SK-N-SH treated with all-trans-retinoic acid at 6 μM for 48 hours (cell line): Measurements from ENCODE around the gene DNMBP.

Source experiments
- ATAC-seq: fragments of 200-7000 bp; cut with Tn5 transposase; 3 replicates; pipeline ENCODE4 v1.9.1; 2020; ENCODE audit warnings: mild to moderate bottlenecking, moderate library complexity
- ARNTL ChIP-seq: fragments of 450-650 bp; formaldehyde crosslinking; IDR thresholded peaks from 2 replicates; pipeline ENCODE4 v1.5.0; 2020; ENCODE audit warnings: low read depth, mild to moderate bottlenecking, moderate library complexity, borderline replicate concordance
- CSDC2 ChIP-seq: fragments of 250-450 bp; sonication (Bioruptor Pico); IDR thresholded peaks from 2 replicates; pipeline ENCODE4 v1.5.0; 2020; ENCODE audit warnings: mild to moderate bottlenecking, moderate library complexity
- CSRNP3 ChIP-seq: fragments of 250-450 bp; sonication (Bioruptor Pico); IDR thresholded peaks from 2 replicates; pipeline ENCODE4 v1.5.1; 2021; ENCODE audit warnings: mild to moderate bottlenecking, moderate library complexity
- ESRRG ChIP-seq: fragments of 250-450 bp; sonication (Bioruptor Pico); IDR thresholded peaks from 2 replicates; pipeline ENCODE4 v1.6.1; 2021; ENCODE audit warnings: mild to moderate bottlenecking
- GLIS3 ChIP-seq: fragments of 250-450 bp; sonication (Bioruptor Pico); IDR thresholded peaks from 2 replicates; pipeline ENCODE4 v1.5.0; 2020; ENCODE audit warnings: mild to moderate bottlenecking, moderate library complexity
- ISL1 ChIP-seq: fragments of 250-450 bp; sonication (Bioruptor Pico); IDR thresholded peaks from 2 replicates; pipeline ENCODE4 v2.1.2; 2022; ENCODE audit warnings: mild to moderate bottlenecking, moderate library complexity
- OSR1 ChIP-seq: fragments of 250-450 bp; sonication (Bioruptor Pico); IDR thresholded peaks from 2 replicates; pipeline ENCODE4 v1.8.0; 2022; ENCODE audit warnings: moderate library complexity, mild to moderate bottlenecking, inconsistent platforms
- PPARA ChIP-seq: fragments of 250-450 bp; sonication (Bioruptor Pico); IDR thresholded peaks from 2 replicates; pipeline ENCODE4 v1.5.0; 2020; ENCODE audit warnings: mild to moderate bottlenecking, borderline replicate concordance
- RARB ChIP-seq: fragments of 250-450 bp; sonication (Bioruptor Pico); IDR thresholded peaks from 2 replicates; pipeline ENCODE4 v1.8.0; 2021; ENCODE audit warnings: mild to moderate bottlenecking, moderate library complexity
- SNAI2 ChIP-seq: fragments of 250-450 bp; sonication (Bioruptor Pico); IDR thresholded peaks from 2 replicates; pipeline ENCODE4 v1.5.0; 2020; ENCODE audit warnings: mild to moderate bottlenecking, moderate library complexity
- TCF4 ChIP-seq: fragments of 250-450 bp; sonication (Bioruptor Pico); IDR thresholded peaks from 2 replicates; pipeline ENCODE4 v1.8.0; 2021; ENCODE audit warnings: mild to moderate bottlenecking, moderate library complexity, borderline replicate concordance
- TOX ChIP-seq: fragments of 250-450 bp; sonication (Bioruptor Pico); IDR thresholded peaks from 2 replicates; pipeline ENCODE4 v1.8.0; 2021; ENCODE audit warnings: mild to moderate bottlenecking, moderate library complexity, borderline replicate concordance
- ZC3H10 ChIP-seq: fragments of 250-450 bp; sonication (Bioruptor Pico); IDR thresholded peaks from 2 replicates; pipeline ENCODE4 v1.5.1; 2021; ENCODE audit warnings: mild to moderate bottlenecking, moderate library complexity
- ZFP30 ChIP-seq: fragments of 450-650 bp; formaldehyde crosslinking; IDR thresholded peaks from 2 replicates; pipeline ENCODE4 v1.5.0; 2022; ENCODE audit warnings: mild to moderate bottlenecking, moderate library complexity
- ZNF565 ChIP-seq: fragments of 450-650 bp; formaldehyde crosslinking; conservative IDR thresholded peaks from 2 replicates; pipeline ENCODE4 v1.5.0; 2020; ENCODE audit warnings: low read depth, mild to moderate bottlenecking, moderate library complexity
- ZNF70 ChIP-seq: fragments of 450-650 bp; formaldehyde crosslinking; IDR thresholded peaks from 2 replicates; pipeline ENCODE4 v1.5.0; 2020; ENCODE audit warnings: mild to moderate bottlenecking, moderate library complexity
- ZNF8 ChIP-seq: fragments of 450-650 bp; formaldehyde crosslinking; IDR thresholded peaks from 2 replicates; pipeline ENCODE4 v1.5.0; 2020; ENCODE audit warnings: mild to moderate bottlenecking, moderate library complexity
- TF ChIP-seq, protein P1 (sequence below): fragments of 250-450 bp; sonication (Bioruptor Pico); IDR thresholded peaks from 2 replicates; pipeline ENCODE4 v1.5.1; 2020; ENCODE audit warnings: low read depth, mild to moderate bottlenecking, moderate library complexity
- TF ChIP-seq, protein P2 (sequence below): fragments of 250-450 bp; sonication (Bioruptor Pico); IDR thresholded peaks from 2 replicates; pipeline ENCODE4 v1.8.0; 2021; ENCODE audit warnings: low read depth, mild to moderate bottlenecking, moderate library complexity, borderline replicate concordance
- TF ChIP-seq, protein P3 (sequence below): fragments of 250-450 bp; sonication (Bioruptor Pico); IDR thresholded peaks from 2 replicates; pipeline ENCODE4 v1.8.0; 2020; ENCODE audit warnings: mild to moderate bottlenecking, moderate library complexity, borderline replicate concordance

DNMBP gene

DNA sequence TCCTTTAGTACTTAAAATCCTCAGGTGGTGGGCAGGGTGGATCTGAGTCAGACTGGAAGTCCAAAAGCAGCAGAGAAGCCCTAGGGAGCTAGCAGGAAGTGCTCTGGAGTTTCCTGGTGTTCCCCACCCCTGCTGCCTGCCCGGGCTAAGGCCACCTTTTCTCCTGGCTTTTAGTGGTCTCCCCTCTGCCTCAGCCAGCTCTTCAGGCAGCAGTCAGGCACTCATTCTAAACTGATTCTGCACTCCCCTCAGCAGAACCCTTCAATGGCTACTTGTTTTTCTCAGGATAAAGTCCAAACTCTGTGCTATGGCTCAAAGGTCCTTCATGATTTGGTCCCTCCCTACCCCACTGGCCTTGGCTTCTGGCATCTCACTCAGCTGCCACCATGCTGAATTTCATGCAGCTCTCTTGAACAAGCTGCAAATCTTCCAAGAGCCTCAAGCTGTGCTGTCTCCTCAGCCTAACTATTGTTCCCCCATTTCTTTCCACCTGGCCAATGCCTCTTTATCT is 28.9 kb upstream of the DNMBP start:
- TF ChIP-seq ZNF565 (no peak), PPARA (CRISPR knock-in tag) (no peak), SNAI2 (no peak), GLIS3 (CRISPR knock-in tag) (no peak), ZNF70 (CRISPR knock-in tag) (no peak), ZC3H10 (CRISPR knock-in tag) (no peak), ZNF8 (CRISPR knock-in tag) (no peak), ESRRG (CRISPR knock-in tag) (no peak), OSR1 (CRISPR knock-in tag) (no peak), ZFP30 (CRISPR knock-in tag) (no peak), ISL1 (no peak), TOX (no peak)
- TF ChIP-seq, protein P1, sequence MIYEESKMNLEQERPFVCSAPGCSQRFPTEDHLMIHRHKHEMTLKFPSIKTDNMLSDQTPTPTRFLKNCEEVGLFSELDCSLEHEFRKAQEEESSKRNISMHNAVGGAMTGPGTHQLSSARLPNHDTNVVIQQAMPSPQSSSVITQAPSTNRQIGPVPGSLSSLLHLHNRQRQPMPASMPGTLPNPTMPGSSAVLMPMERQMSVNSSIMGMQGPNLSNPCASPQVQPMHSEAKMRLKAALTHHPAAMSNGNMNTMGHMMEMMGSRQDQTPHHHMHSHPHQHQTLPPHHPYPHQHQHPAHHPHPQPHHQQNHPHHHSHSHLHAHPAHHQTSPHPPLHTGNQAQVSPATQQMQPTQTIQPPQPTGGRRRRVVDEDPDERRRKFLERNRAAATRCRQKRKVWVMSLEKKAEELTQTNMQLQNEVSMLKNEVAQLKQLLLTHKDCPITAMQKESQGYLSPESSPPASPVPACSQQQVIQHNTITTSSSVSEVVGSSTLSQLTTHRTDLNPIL = no peak
- TF ChIP-seq, protein P2, sequence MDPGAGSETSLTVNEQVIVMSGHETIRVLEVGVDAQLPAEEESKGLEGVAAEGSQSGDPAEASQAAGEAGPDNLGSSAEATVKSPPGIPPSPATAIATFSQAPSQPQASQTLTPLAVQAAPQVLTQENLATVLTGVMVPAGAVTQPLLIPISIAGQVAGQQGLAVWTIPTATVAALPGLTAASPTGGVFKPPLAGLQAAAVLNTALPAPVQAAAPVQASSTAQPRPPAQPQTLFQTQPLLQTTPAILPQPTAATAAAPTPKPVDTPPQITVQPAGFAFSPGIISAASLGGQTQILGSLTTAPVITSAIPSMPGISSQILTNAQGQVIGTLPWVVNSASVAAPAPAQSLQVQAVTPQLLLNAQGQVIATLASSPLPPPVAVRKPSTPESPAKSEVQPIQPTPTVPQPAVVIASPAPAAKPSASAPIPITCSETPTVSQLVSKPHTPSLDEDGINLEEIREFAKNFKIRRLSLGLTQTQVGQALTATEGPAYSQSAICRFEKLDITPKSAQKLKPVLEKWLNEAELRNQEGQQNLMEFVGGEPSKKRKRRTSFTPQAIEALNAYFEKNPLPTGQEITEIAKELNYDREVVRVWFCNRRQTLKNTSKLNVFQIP (CRISPR knock-in tag) = no peak
- TF ChIP-seq, protein P3, sequence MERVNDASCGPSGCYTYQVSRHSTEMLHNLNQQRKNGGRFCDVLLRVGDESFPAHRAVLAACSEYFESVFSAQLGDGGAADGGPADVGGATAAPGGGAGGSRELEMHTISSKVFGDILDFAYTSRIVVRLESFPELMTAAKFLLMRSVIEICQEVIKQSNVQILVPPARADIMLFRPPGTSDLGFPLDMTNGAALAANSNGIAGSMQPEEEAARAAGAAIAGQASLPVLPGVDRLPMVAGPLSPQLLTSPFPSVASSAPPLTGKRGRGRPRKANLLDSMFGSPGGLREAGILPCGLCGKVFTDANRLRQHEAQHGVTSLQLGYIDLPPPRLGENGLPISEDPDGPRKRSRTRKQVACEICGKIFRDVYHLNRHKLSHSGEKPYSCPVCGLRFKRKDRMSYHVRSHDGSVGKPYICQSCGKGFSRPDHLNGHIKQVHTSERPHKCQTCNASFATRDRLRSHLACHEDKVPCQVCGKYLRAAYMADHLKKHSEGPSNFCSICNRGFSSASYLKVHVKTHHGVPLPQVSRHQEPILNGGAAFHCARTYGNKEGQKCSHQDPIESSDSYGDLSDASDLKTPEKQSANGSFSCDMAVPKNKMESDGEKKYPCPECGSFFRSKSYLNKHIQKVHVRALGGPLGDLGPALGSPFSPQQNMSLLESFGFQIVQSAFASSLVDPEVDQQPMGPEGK (CRISPR knock-in tag) = no peak
- ATAC-seq = no peak

- TF ChIP-seq CSRNP3 (CRISPR knock-in tag) = no peak
- TF ChIP-seq ZC3H10 (CRISPR knock-in tag) = no peak
- TF ChIP-seq SNAI2 = no peak
- TF ChIP-seq, protein P2 (CRISPR knock-in tag) = no peak
- no peak for TF ChIP-seq ARNTL (CRISPR knock-in tag)
- TF ChIP-seq ESRRG (CRISPR knock-in tag) = no peak
- TF ChIP-seq ZFP30 (CRISPR knock-in tag) = no peak
- TF ChIP-seq, protein P3 (CRISPR knock-in tag) = no peak
- ATAC-seq = no peak
These were observed 28.1 kb upstream of the DNMBP start for GRCh38 chr10:100037758-100038315.

GRCh38 chr10:100036850-100037249 is 27.1 kb upstream of the DNMBP start:
- ATAC-seq = no peak
- no peak for TF ChIP-seq SNAI2
- TF ChIP-seq, protein P1 = no peak
- TF ChIP-seq OSR1 (CRISPR knock-in tag) = no peak
- TF ChIP-seq ZC3H10 (CRISPR knock-in tag) = no peak
- no peak for TF ChIP-seq ARNTL (CRISPR knock-in tag)
- TF ChIP-seq TOX = no peak
- no peak for TF ChIP-seq ZNF8 (CRISPR knock-in tag)
- TF ChIP-seq ESRRG (CRISPR knock-in tag) = no peak
- TF ChIP-seq, protein P3 (CRISPR knock-in tag) = no peak
- no peak for TF ChIP-seq ZFP30 (CRISPR knock-in tag)
- no peak for TF ChIP-seq CSDC2 (CRISPR knock-in tag)
- TF ChIP-seq, protein P2 (CRISPR knock-in tag) = no peak
- TF ChIP-seq TCF4 (CRISPR knock-in tag) = no peak
- TF ChIP-seq RARB (CRISPR knock-in tag) = no peak
- TF ChIP-seq PPARA (CRISPR knock-in tag) = no peak
